C1 segment of cervical spinal cord (tissue), 14 donors: Measurements from ENCODE around the gene NOTCH3.

Experiments used
- DNase-seq, 14 donors: peaks; one replicate each; lab custom pipeline; 2025; lab: John Stamatoyannopoulos, UW

NOTCH3 gene

GRCh38 chr19:15196360-15197005, 4.3 kb downstream of the NOTCH3 start:
- no peak for DNase-seq

GRCh38 chr19:15195371-15196334, 5.1 kb downstream of the NOTCH3 start:
- peak in 1 of 14 donors; percentile 36 for DNase-seq

- no peak for DNase-seq
Measured at GRCh38 chr19:15194938-15195337, 5.9 kb downstream of the NOTCH3 start.

GRCh38 chr19:15191982-15192381, 8.8 kb downstream of the NOTCH3 start:
- no peak for DNase-seq

GRCh38 chr19:15191514-15191913, 9.3 kb downstream of the NOTCH3 start:
- DNase-seq = no peak

GRCh38 chr19:15188851-15189250, 11.9 kb downstream of the NOTCH3 start:
- DNase-seq = no peak

GRCh38 chr19:15187026-15188007, 13.5 kb downstream of the NOTCH3 start:
- no peak for DNase-seq

GRCh38 chr19:15185188-15185587, 15.6 kb downstream of the NOTCH3 start:
- no peak for DNase-seq

- no peak for DNase-seq
Measured at GRCh38 chr19:15184776-15185175, 16.0 kb downstream of the NOTCH3 start.

GRCh38 chr19:15181394-15181793, 19.4 kb downstream of the NOTCH3 start:
- DNase-seq = no peak

GRCh38 chr19:15180451-15181390, 20.1 kb downstream of the NOTCH3 start:
- no peak for DNase-seq

- no peak for DNase-seq
Measured at GRCh38 chr19:15178629-15179308, 22.0 kb downstream of the NOTCH3 start.

- peak in 12 of 14 donors; percentile 5 to 83 (median 40) for DNase-seq
Measured at GRCh38 chr19:15177269-15178116, 23.3 kb downstream of the NOTCH3 start.

GRCh38 chr19:15175609-15176008, 25.2 kb downstream of the NOTCH3 start:
- DNase-seq = no peak

- DNase-seq = no peak
Measured at GRCh38 chr19:15173746-15174404, 26.9 kb downstream of the NOTCH3 start.

- no peak for DNase-seq
Measured at GRCh38 chr19:15170345-15170744, 30.4 kb downstream of the NOTCH3 start.

- no peak for DNase-seq
Measured at GRCh38 chr19:15169541-15170285, 31.1 kb downstream of the NOTCH3 start.

- no peak for DNase-seq
Measured at GRCh38 chr19:15166700-15167099, 34.1 kb downstream of the NOTCH3 start.
